GM12801 (cell line): ENCODE data around the gene TMEM63B.

Experiments
- CTCF ChIP-seq: IDR thresholded peaks from one replicate; pipeline ENCODE4 v1.5.1; 2011; ENCODE audit warnings: control low read depth; ENCODE audit not compliant: insufficient read length; ENCODE audit errors: extremely low read depth

Gene TMEM63B

GRCh38 chr6:44152109-44152461 lies 24.7 kb downstream of the TMEM63B start:
- no peak for TF ChIP-seq CTCF

- no peak for TF ChIP-seq CTCF
These were observed 25.2 kb downstream of the TMEM63B start for GRCh38 chr6:44152533-44152932.

- no peak for TF ChIP-seq CTCF
These were observed 26.7 kb downstream of the TMEM63B start for GRCh38 chr6:44154067-44154466.

DNA sequence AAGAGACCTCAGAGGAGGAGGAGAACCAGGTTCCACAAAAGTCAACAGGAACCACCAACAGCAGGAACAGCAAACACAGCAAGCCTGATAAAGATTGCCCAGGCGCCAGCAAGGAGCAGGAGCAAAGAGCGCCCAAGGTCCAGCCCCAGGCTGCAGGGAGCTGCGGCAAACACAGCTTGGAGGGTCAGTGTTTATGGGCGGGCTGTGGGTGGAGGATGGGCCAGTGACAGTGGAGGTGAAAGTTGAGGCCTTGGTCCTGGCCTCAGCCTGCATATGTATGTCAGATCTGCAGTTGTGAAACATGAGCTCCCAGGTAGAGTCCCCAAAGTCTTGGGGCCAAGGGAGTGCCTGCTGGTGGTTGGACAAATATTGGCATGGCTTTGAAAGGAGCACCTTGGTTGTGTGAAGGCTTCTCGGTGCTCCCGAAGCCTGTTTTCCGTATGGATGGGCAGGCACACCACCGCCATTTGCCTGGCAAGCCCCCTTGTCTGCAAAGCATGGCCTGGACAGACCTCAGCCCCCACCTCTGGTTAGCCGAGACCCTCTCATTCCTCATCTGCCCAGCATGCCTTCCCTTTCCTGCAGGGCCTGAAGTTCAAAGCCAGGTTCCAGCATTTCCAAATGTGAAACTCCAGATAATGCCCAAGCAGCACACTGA lies 29.3 kb downstream of the TMEM63B start:
- no peak for TF ChIP-seq CTCF

GRCh38 chr6:44157152-44157521 lies 29.8 kb downstream of the TMEM63B start:
- no peak for TF ChIP-seq CTCF

GRCh38 chr6:44158770-44159228 lies 31.4 kb downstream of the TMEM63B start, which contains the start of gene CAPN11:
Gene CAPN11 (plus strand): TSS chr6:44158820. CDS start chr6:44158849, 29 bp downstream.
- no peak for TF ChIP-seq CTCF

DNA sequence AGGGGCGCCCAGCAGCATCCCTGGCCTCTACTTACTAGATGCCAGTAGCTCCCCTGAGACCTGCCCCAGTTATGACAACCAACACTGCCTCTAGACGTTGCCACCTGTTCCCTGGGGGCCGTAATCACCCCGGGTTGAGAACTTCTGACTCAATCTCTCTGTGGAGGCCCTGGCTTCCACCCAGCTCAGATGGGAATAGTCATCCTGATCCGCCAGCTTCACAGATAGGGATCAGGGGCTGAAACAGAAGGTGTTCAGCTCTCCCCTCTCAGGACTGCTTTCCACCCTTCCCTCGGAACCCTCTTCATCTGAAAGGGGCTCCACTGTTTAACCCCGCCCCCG lies 34.6 kb downstream of the TMEM63B start:
- TF ChIP-seq CTCF, result no peak
